GM21786 (cell line): ENCODE data around the gene ZNF664.
A peak's percentile ranks its signal among the peaks of the same experiment; 100 is the strongest.

Experiments used
- ATAC-seq: cut with Tn5 transposase; IDR thresholded peaks from one replicate; pipeline ENCODE4 v1.9.1; 2021; ENCODE audit not compliant: unreplicated experiment

ZNF664 gene

DNA sequence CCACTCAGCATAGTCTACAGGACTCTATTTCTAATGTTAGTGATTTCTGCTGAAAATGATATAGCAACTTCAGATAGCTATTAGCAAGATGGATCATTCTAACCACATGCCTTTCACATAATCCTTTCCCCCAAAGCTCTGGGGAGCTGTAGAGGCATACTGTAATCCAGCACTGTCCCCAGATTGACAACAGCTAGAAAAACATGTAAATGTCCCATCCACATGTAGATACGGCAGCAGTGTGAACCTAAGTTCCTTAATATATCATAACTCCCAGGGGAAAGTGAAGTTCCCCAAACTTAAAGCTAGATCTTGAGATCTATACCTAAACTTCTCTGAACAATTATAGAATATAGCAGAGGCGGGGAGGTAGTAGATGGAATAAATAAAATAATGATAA is 14.0 kb downstream of the ZNF664 start:
- no peak for ATAC-seq

DNA sequence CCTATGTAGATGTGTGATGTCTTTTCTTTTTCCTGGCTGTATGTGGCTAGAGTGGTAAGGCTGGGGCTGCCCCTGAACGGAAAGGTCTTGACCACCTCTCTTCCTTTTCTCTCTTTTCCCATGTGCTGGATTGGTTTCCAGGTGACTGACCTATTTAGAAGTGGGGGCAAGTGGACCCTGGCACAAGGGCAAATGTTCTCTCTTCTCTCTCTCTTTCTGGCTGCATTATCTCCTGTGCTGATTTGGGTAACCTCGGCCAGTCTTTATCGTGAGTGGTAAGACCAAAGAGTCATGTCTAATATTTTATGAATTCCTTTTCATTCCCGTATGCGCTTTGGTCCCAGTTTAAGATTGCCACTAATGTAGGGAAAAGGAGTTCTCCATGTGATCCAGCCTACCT is 16.2 kb downstream of the ZNF664 start:
- ATAC-seq, result no peak

DNA sequence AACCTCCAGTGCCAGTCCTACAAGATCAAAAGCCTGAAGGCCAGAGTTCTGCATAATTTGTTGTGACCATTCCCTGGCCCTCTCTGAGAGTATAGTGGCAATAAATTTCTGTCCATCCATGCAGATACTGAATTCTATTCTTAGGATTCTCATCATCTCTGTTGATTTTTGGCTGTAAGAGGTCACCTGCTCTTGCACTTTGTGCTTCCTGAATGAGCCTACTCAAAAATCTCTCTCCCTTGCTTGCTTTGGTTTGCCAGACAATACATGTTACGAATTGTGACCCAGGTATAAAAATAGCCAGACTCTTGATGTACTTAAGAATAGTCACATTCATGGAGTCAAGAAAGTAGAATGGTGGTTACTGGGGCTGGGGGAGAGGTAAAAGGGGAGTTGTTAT is 16.7 kb downstream of the ZNF664 start:
- no peak for ATAC-seq

DNA sequence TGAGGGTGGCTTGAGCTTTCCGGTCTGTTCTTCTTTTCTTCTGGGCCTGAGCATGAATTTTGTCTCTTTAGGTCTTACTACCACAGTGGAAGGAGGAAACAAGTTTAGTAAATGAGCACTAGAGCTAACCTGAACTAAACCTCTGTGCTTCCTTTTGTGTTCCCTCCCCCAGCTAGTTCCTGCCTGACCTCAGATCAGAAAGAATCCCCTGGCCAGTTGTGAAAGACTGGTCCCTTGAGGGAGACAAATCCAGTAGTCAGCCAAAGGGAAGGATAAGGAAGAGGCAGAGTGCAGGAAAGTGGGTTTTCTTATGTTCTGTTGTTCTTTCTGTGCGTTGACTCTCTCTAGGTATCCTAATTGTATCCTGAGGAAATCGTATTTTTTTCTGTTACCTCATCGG is 17.5 kb downstream of the ZNF664 start:
- ATAC-seq, result no peak

DNA sequence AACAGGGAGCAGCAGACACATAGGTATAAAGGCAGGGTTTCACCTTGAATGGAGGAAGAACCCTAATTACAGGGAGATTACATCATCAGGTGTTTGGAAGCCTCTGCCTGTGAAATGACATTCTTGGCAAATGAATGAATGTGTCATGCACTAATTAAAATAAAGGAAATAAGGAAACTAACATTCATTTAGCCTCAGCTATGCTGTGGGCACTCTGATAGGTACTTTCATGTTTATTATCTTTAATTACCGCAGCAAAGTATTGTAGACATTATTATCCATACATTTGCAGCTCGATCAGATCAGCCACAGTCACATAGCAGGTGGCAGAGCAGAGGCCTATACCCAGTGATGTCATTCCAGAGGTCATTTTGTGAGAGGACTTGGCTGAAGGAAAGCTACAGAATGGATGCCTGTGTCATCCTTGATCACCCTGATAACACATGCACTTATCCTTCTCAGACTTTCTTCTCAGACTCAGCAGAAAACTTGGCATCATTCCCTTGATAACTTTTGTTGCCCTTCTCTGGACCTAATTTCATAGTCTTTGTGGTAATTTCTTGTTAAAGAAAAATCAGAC is 18.4 kb downstream of the ZNF664 start:
- no peak for ATAC-seq

DNA sequence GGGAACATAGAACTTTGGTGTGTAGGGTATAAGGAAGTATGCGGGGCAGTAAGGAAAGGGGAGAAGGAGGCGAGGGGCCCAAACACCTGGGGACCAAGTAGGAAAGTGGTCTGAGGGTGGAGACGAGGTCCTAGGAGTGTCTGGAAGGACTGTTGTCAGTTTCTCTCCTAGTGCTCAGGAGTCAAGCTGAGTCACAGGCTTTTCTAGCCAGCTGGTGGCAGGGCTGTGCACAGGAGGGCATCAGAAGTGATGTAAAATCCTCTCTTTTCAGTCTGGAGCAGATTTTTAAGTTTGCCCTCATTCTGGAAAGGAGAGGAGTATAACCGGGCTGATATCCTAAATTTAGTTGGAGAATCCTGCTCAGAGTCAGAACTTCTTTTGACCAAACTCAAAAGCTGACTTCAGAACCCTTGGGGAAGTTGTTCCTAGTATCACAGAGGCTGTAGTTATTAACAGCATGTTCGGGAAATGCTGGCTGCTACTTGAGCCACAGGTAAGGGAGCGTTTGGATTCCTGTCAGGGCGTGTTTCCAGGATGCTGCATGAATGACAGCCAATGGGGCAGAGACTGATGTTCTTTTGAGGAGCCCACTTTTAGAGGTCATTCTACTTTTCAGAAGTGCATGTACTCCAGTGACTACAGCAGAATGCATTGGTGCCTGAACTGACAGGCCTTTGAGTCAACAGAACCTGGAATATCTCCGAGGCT is 19.3 kb downstream of the ZNF664 start:
- ATAC-seq, result no peak

DNA sequence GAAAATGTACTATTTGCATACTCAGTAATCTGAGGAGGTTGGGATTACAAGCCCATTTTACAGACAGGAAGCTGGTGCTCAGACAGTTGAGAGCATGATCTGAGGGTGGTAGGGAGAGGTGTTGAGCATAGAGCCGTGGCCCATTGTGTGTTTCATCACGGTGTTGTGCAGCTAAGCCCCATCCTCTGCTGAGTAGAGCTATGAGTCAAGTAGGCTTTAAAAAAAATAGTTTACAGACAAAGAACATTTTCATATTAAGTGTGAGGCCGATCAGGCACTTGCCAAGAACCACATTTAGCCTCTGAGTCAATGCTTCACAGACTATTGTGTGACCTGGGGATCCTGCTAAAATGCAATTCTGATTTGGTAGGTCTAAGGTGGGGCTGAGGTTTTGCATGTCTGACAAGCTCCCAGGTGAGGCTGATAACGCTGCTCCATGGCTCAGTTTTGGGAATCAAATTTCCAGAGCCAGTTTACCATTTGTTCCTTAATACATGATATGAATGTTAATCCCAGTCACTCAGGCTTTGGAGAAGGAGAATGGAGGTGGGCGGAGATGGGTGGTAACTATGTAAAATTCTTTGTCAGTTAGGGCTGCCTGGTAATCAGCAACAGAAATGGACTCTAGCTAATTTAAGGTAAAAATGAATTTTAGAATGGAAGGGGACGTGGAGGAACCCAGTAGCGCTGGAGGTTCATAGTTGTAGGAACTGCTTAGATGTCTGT is 22.2 kb downstream of the ZNF664 start:
- ATAC-seq, result no peak

DNA sequence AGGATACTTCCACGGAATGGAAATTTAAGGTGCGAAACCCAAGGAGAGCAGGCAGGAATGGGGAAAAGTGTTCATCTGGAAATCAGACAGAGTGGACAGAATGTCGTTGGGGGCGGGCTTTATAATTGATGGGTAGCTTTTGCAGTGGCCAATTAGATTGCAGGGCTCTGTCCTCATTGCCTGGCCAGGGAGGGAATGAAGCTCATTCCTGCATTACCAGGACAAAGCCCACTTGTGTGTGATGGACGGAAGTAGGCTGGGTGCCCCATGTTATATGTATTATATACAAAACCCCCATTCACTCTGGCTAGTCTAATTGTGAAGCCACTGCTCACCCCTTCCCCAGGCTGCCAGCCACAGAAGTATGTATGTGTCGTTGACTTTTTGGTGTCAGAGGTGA is 23.6 kb downstream of the ZNF664 start:
- no peak for ATAC-seq

DNA sequence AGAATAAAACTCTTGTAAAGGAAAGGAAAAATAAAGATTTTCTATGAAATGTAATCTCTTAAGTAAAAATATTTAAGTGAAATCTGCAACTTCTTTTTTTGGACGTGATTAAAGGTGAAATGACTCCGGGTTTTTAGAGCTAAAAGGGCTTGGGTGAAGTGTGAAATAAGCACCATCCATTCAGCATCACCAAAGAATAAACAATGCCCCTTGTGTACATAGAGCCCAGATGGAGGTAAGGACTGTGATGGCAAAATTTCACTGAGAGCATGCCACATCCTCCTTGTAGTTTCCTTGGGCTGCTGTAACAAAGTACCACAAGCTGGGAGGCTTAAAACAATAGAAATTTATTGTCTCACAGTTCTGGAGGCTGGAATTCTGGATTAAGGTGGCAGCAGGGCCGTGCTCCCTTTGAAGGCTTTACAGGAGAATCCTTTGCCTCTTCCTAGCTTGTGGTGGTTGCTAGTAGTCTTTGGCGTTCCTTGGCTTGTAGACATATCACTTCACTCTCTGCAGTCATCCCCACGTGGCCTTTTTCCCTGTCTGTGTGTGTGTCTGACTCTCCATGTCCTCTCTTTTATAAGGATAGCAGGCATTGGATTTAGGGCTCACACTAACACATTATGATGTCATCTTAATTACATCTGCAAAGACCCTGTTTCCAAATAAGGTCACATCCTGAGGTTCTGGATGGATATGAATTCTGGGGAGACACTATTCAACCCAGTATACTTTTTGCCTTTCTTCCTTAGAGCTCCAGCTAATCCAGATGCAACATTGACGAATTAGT is 24.2 kb downstream of the ZNF664 start:
- no peak for ATAC-seq

DNA sequence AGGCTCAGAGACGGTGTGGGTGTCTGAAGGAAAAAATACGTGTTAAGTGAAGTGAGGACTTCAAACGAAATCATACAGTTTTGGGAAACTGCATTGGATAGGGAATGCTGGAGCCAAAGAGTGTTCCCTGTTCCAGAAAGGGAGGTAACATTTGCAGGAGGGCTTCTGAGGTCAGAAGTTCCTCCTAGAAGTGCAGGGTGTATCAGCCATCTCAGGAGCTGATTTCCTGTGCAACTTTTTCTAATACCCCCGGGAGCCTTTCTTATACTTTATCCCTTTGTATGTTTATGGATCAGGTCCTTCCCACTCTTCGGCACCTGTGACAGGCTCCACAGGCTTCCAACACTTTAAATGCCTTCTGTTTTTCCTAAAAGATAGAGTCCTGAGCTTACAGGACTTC is 24.9 kb downstream of the ZNF664 start:
- ATAC-seq, result no peak

DNA sequence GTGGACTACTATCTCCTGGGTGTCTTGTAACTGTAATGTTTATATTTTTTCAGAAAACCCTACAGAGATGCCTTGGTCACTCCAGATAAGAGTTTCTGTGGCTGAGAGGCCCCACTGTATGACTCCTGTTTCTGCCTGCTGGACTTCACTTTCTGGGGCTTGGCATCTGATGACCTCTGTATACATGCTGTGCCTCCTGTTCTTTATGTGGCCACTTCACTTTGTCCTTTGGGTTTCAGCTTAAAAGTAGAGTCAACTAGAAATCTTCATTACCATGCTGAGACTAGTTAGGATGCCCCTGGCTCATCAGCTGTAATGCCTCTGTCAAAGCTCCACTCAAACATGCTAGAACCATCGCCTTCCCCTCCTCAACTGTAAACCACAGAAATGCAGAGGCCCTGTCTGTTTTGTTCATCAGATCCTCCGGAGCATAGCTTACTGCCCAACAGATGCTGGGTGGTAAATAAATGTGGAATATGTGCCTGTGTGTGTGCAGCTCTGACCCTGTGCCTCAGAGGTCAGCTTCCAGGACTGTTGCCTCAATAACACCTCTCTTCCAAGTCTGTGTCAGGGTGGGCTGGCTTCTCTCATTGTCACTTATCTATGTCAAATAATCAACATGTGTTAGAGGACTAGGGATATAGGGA is 25.5 kb downstream of the ZNF664 start:
- ATAC-seq, result no peak

DNA sequence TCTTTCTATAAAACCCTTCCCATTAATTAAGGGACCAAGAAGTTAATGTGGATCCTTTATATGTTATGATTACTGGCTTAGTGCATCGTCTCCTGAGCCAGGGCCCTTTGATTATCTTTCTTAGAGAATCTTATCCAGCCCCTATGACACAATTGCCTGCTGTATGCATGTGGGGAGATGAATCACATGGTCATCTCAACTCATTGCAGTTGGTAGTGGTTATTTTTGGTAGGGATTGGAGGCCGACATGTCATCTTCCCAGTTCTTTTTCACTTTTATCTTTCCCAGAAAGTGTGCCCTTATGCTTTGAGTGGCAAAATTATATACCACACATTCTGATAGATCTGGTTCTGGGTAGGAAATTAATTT is 26.0 kb downstream of the ZNF664 start:
- no peak for ATAC-seq

DNA sequence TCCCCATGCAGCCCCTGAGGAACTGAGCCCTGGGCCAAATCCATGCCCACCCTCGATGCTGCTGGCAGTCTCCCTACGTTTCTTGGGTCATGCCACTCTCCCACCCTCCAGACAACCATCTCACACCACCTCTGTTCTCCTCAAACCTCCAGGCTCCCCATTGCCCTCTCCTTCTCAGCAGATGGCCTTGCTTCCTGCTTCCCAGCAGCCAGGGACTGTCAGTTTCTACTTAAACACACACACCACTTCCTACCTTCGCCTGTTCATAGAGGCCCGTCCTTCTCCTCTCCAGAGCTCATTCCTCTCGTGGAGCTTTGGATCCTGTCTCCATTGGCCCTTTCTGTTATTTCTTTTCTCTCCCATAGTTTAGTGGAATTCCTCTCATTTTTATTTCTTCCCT is 27.1 kb downstream of the ZNF664 start:
- ATAC-seq, result no peak

DNA sequence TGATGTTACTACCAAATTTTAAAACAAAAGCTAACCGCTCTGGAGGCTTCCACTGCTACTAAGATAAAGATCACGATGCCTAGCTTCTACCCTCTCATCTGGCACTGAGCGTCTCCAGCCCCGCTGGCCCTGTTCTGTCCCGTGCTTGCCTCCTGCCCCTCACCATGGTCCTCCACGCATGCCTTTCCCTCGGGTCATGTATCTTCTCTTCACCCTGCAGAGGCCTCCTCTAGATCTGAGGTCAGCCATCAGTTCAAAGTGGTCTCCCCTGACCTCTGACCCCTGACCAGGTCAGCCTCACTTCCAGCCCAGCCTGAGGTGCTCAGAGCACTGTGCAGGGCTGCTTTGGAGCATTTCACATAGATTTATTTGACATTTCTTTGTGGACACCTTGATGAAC is 28.3 kb downstream of the ZNF664 start:
- no peak for ATAC-seq

DNA sequence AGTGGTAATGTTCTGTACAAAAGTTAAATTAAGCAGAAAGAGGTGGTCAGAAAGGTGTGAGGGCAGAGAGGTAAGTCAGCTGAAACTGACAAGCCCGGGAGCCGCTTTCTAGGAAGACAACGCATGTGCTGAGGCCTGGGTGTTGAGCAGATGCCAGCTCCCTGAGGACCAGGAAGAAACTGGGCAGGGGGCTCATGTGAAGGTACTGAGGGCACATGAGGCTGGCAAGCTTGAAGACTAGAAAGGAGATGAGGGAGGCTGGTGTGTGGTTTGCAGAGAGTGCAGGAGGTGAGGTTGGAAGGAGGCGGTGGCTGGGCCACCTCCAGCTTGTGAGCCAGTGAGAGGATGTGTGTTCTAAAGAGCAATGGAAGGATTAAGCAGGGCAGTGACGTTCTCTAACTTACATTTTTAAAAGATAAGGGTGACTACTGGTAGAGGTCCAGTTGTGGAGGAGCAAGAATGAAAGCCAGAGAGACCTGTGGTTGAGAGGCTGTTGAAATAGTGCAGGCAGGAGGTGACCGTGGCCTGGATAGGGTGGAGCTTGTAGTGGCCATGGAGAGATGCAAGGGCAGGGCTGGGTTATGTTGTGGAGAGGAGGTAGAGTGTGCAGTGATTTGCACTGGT is 29.1 kb downstream of the ZNF664 start:
- no peak for ATAC-seq

DNA sequence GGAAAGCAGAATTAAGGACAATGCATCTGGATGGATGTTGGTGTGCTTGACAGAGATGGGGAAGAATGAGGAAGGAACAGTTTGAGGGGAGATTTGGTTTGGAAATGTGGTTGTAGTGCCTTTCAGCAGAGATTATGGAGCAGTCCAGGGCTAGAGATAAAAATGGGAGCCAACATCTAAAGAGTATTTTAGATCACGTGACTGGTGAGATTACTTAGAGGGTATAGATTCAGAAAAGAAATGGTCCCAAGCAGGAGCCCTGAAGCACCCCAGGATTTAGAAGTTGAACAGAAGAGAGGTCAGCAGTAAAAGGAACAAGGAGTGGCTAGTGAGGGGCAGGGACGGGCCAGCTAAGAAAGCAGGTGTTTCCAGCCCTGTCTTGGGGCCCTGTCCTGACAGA is 29.6 kb downstream of the ZNF664 start:
- no peak for ATAC-seq

DNA sequence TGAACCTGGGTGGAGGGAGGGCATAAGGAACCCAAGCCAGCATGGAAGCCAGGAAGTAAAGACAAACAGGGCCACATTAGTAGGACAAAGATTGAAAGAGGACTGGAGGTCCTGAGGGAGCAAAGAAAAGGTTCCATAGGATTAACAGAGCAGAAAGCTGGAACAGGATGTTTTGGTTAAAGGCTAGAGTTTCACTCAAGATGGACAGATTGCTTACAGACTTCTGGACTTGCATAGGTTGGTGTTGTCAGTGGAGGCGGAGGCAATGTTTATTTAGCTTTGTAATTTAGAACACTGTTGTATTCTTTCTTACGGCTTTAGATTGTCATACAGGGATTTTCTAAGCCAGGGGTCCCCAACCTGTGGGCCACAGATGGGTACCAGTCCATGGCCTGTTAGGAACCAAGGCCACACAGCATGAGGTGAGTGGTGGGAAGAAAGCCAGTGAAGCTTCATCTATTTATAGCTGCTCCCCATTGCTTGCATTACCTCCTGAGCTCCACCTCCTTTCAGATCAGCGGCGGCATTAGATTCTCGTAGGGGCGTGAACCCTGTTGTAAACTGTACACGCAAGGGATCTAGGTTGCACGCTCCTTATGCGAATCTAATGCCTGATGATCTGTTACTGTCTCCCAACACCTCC is 31.3 kb downstream of the ZNF664 start:
- ATAC-seq, result no peak

DNA sequence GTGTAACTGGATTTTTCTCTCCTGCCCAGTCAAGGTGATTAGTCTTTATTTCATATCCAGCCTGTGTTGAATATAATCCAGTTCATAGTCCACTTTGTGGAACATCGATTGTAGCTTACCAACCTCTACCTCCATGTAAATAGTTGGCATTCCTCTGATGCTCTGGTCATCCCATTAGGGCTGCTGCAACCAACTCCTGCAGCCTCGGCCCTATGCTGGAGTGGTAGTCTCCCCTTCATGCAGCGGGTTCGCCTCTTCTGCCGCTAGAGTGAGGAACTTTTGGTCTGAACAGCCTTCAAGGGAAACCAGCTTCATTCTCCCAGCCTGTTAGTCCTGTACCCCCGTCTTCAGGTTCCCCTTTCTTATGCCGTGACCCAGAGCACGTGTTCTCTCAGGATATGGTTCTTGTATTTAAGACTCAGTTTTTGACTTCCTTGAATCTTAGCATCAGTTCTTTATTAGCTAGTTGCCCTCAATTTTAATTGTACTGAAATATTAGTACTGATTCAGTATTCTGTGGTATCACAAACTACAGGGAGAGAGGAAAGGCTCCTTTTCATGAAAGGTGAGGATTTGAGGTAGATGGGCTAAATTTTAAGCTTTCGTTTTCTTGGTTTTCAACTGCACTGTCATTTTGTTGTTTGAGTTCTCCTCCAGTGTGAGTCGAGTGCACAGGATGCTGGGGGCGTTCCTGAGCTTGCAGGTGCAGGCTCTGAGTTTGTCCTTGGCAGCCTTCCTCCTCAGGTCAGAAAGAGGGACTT is 33.2 kb downstream of the ZNF664 start:
- peak; percentile 48 for ATAC-seq

DNA sequence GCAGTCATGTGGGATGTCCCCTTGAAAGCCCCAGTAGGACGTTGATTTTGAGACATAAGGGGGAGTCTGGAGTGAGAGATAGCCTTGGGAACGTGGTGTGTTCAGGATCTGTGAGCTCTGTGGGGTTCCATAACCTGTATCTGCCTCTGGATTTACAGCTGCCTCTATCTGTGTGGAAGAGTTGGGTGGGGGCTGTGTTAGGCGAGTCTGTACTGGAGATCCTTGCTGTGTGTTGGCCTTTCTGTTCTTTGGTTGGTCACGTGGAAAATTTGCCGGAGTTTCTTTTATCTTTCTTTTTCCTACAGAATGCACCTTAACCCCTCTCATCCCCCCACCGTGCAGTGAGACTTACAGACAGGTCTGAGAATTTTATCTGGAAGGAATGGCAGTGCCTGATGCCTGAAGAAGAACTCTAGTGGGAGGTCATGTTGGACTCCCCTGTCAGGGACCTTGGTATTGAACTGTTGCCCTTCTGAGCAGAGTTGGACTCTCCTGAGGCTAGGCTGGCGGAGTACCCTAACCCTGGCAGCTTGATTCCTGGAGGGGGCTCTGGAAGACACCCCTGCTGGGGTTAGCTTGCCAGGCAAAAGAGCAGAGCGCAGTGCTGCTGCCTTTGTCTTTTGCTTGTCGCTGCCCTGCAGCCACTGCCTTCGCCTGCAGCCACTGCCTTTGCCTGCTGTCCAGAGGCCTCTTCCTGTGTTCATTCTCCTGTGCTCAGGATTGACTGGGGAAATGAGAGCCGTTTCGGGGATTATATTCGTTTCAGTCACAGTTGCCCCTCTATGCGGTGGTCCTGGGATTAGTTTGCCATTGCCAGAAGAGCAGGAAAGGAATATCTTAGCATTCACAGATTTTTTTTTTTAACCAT is 34.1 kb downstream of the ZNF664 start:
- no peak for ATAC-seq
